IMR-90 (cell line): ENCODE results near the gene ATP1B2. TPM values are rescaled to one million over a fixed set of nuclear protein-coding genes. Genes with fewer than 3 reads are reported as not detected.

ENCODE experiments used
- ATAC-seq: fragments of 200-7000 bp; cut with Tn5 transposase; 2 replicates; pipeline ENCODE4 v1.9.1; 2020; ENCODE audit warnings: low read depth, mild to moderate bottlenecking, moderate library complexity
- BruUV-seq: library from RNA; stranded (reverse); fragments of 400-500 nt; replicated peaks from 2 replicates; lab custom pipeline; 2021; lab: Mats Ljungman, UMichigan
- CTCF ChIA-PET: fragments of 300-600 bp; formaldehyde crosslinking; extraction: SDS; loops from one replicate; lab custom pipeline; 2021; ENCODE audit warnings: antibody characterized with exemption; lab: Yijun Ruan, JAX
- POLR2A ChIA-PET: fragments of 300-600 bp; sonication (Branson Sonifier 250); formaldehyde crosslinking; loops from one replicate; lab custom pipeline; 2022; ENCODE audit warnings: antibody characterized with exemption; ENCODE audit not compliant: unreplicated experiment; lab: Charles Lee
- DNase-seq: peaks from one replicate; pipeline ENCODE4 v3.0.0; 2013
- H2AFZ ChIP-seq: replicated peaks from 2 replicates; pipeline ENCODE3; 2013; ENCODE audit warnings: low read length, mild to moderate bottlenecking; ENCODE audit not compliant: poor library complexity
- H2AK5ac ChIP-seq: 2 replicates; pipeline ENCODE4 v1.6.1; 2013; ENCODE audit warnings: low read depth, low read length, inconsistent platforms
- H2AK9ac ChIP-seq: replicated peaks from 2 replicates; pipeline ENCODE3; 2013; ENCODE audit warnings: mild to moderate bottlenecking, low read depth, low read length, moderate library complexity; ENCODE audit not compliant: poor library complexity
- H2BK120ac ChIP-seq: 2 replicates; pipeline ENCODE4 v1.6.1; 2013; ENCODE audit warnings: low read depth, low read length, inconsistent platforms
- H2BK15ac ChIP-seq: 3 replicates; pipeline ENCODE4 v1.6.1; 2013; ENCODE audit warnings: low read depth, low read length, inconsistent platforms
- H2BK20ac ChIP-seq: 2 replicates; pipeline ENCODE4 v1.6.1; 2013; ENCODE audit warnings: low read depth, mild to moderate bottlenecking, inconsistent platforms, low read length, moderate library complexity
- H2BK5ac ChIP-seq: 2 replicates; pipeline ENCODE4 v1.6.1; 2013; ENCODE audit warnings: mild to moderate bottlenecking, low read depth, low read length, inconsistent platforms; ENCODE audit not compliant: poor library complexity, severe bottlenecking
- H3K14ac ChIP-seq: replicated peaks from 2 replicates; pipeline ENCODE4 v1.6.1; 2013; ENCODE audit warnings: low read depth, low read length, inconsistent platforms
- H3K18ac ChIP-seq: 2 replicates; pipeline ENCODE4 v1.6.1; 2013; ENCODE audit warnings: low read depth, low read length, control low read depth
- H3K23ac ChIP-seq: 2 replicates; pipeline ENCODE4 v1.6.1; 2013; ENCODE audit warnings: low read depth, low read length, inconsistent platforms
- H3K27ac ChIP-seq: 2 replicates; pipeline ENCODE4 v1.5.1; 2013; ENCODE audit warnings: mild to moderate bottlenecking, control low read depth, low read length; ENCODE audit not compliant: insufficient read depth
- H3K27me3 ChIP-seq: 2 replicates; pipeline ENCODE4 v1.6.1; 2013; ENCODE audit warnings: low read length; ENCODE audit not compliant: control insufficient read depth, insufficient read depth
- H3K36me3 ChIP-seq: 2 replicates; pipeline ENCODE4 v1.6.1; 2013; ENCODE audit warnings: low read length, mixed read lengths; ENCODE audit not compliant: control insufficient read depth, insufficient read depth
- H3K4ac ChIP-seq: 2 replicates; pipeline ENCODE4 v1.6.1; 2013; ENCODE audit warnings: low read depth, low read length, inconsistent platforms
- H3K4me1 ChIP-seq: 2 replicates; pipeline ENCODE4 v1.6.1; 2013; ENCODE audit warnings: low read length, mixed read lengths; ENCODE audit not compliant: control insufficient read depth, insufficient read depth
- H3K4me2 ChIP-seq: 2 replicates; pipeline ENCODE4 v1.6.1; 2013; ENCODE audit warnings: low read depth, mild to moderate bottlenecking, control low read depth, low read length, moderate library complexity
- H3K4me3 ChIP-seq: 2 replicates; pipeline ENCODE4 v1.5.1; 2013; ENCODE audit warnings: low read depth, mild to moderate bottlenecking, control low read depth, low read length, moderate library complexity; ENCODE audit not compliant: insufficient read depth
- H3K56ac ChIP-seq: 2 replicates; pipeline ENCODE4 v1.6.1; 2013; ENCODE audit warnings: low read length, inconsistent platforms; ENCODE audit not compliant: insufficient read depth; ENCODE audit errors: extremely low read depth
- H3K79me1 ChIP-seq, 2 experiments: 2 replicates each; pipeline ENCODE4 v1.6.1; 2013; ENCODE audit warnings: low read length in 2 of 2, inconsistent platforms in 1 of 2, low read depth in 1 of 2
- H3K9ac ChIP-seq: 2 replicates; pipeline ENCODE4 v1.6.1; 2013; ENCODE audit warnings: low read depth, low read length, control low read depth
- H3K9me1 ChIP-seq: 2 replicates; pipeline ENCODE4 v1.6.1; 2013; ENCODE audit warnings: low read length, inconsistent platforms; ENCODE audit not compliant: insufficient read depth
- H3K9me3 ChIP-seq: 2 replicates; pipeline ENCODE4 v1.6.1; 2013; ENCODE audit warnings: low read length; ENCODE audit not compliant: control insufficient read depth, insufficient read depth
- H4K20me1 ChIP-seq: 2 replicates; pipeline ENCODE4 v1.6.1; 2013; ENCODE audit warnings: low read length, inconsistent platforms; ENCODE audit not compliant: insufficient read depth
- H4K5ac ChIP-seq: 2 replicates; pipeline ENCODE4 v1.6.1; 2013; ENCODE audit warnings: mild to moderate bottlenecking, low read depth, low read length, control low read depth
- H4K8ac ChIP-seq, 2 experiments: 2 replicates each; pipeline ENCODE4 v1.6.1; 2013; ENCODE audit warnings: low read depth in 2 of 2, low read length in 2 of 2, control low read depth in 1 of 2, inconsistent platforms in 1 of 2
- H4K91ac ChIP-seq: 2 replicates; pipeline ENCODE4 v1.6.1; 2013; ENCODE audit warnings: low read depth, low read length, inconsistent platforms; ENCODE audit not compliant: insufficient read depth
- BHLHE40 ChIP-seq: fragments of 150-350 bp; IDR thresholded peaks from 2 replicates; pipeline ENCODE4 v1.6.1; 2016; ENCODE audit warnings: mild to moderate bottlenecking, low read depth, low read length
- CEBPB ChIP-seq: IDR thresholded peaks from 2 replicates; pipeline ENCODE4 v1.6.1; 2012; ENCODE audit warnings: low read depth, low read length, improper control_type of control experiment
- CHD1 ChIP-seq: IDR thresholded peaks from 2 replicates; pipeline ENCODE4 v1.6.1; 2012; ENCODE audit warnings: low read depth, low read length, improper control_type of control experiment
- FOS ChIP-seq: fragments of 150-350 bp; IDR thresholded peaks from 2 replicates; pipeline ENCODE4 v1.6.1; 2016; ENCODE audit warnings: low read depth, low read length
- MAFK ChIP-seq: IDR thresholded peaks from 2 replicates; pipeline ENCODE4 v1.6.1; 2012; ENCODE audit warnings: low read depth, low read length, improper control_type of control experiment
- MXI1 ChIP-seq: IDR thresholded peaks from 2 replicates; pipeline ENCODE4 v1.6.1; 2012; ENCODE audit warnings: low read depth, mild to moderate bottlenecking, low read length, moderate library complexity, borderline replicate concordance
- NFE2L2 ChIP-seq: fragments of 150-350 bp; IDR thresholded peaks from 2 replicates; pipeline ENCODE4 v1.6.1; 2016; ENCODE audit warnings: low read depth, mild to moderate bottlenecking, low read length
- POLR2A ChIP-seq: IDR thresholded peaks from 2 replicates; pipeline ENCODE4 v1.6.1; 2012; ENCODE audit warnings: mild to moderate bottlenecking, low read depth, low read length
- RAD21 ChIP-seq: IDR thresholded peaks from 2 replicates; pipeline ENCODE4 v1.6.1; 2012; ENCODE audit warnings: low read length, improper control_type of control experiment
- RCOR1 ChIP-seq: IDR thresholded peaks from 2 replicates; pipeline ENCODE4 v1.6.1; 2012; ENCODE audit warnings: mild to moderate bottlenecking, low read length, improper control_type of control experiment; ENCODE audit not compliant: insufficient replicate concordance
- RFX5 ChIP-seq: IDR thresholded peaks from 2 replicates; pipeline ENCODE4 v1.8.0; 2012; ENCODE audit warnings: low read depth, mild to moderate bottlenecking, low read length, moderate library complexity
- SMC3 ChIP-seq: fragments of 150-350 bp; IDR thresholded peaks from 2 replicates; pipeline ENCODE4 v1.6.1; 2016; ENCODE audit warnings: low read depth, mild to moderate bottlenecking, antibody characterized with exemption, low read length, moderate library complexity
- WGBS, 2 experiments: methylation state at CpG; one replicate each; pipeline versions ENCODE4 v1.1.5 to v1.1.7; 2013; ENCODE audit warnings: missing lambda C conversion rate in 2 of 2; ENCODE audit not compliant: insufficient read length in 1 of 2; ENCODE audit errors: extremely low coverage in 2 of 2; 5-methylcytosine and 5-hydroxymethylcytosine counted together
- dilution Hi-C: fragments of 300-500 bp; cut with HindIII; formaldehyde crosslinking; loops from one replicate; pipeline ENCODE4 v1.14.3; 2018; ENCODE audit warnings: low sequenced_read_pairs; ENCODE audit not compliant: unreplicated experiment
- in situ Hi-C: fragments of 300-500 bp; cut with MboI; formaldehyde crosslinking; loops from 3 replicates; pipeline ENCODE4 v1.14.3; 2019; ENCODE audit warnings: low sequenced_read_pairs, inconsistent platforms, mixed read lengths
- intact Hi-C: fragments of 100-400 bp; cut with micrococcal nuclease; formaldehyde crosslinking; loops from 2 replicates; pipeline ENCODE4 v1.10.0; 2022
- polyA plus RNA-seq, 3 experiments: library from polyadenylated mRNA; depleted of rRNA; stranded (reverse); fragments of >200 nt; gene quantifications; 2 replicates each; pipeline ENCODE4 v1.2.3, GENCODE V29; 2012; ENCODE audit warnings: low replicate concordance in 1 of 3
- total RNA-seq: library from RNA; depleted of rRNA; stranded (reverse); fragments of >200 nt; gene quantifications from 2 replicates; pipeline ENCODE4 v1.2.3, GENCODE V29; 2012
- TF ChIP-seq, protein P1 (sequence below): fragments of 150-350 bp; IDR thresholded peaks from 2 replicates; pipeline ENCODE4 v1.6.1; 2016; ENCODE audit warnings: low read depth, mild to moderate bottlenecking, low read length, moderate library complexity, borderline replicate concordance
- TF ChIP-seq, protein P2 (sequence below): conservative IDR thresholded peaks from 2 replicates; pipeline ENCODE4 v1.5.1; 2012; ENCODE audit warnings: mild to moderate bottlenecking, low read depth, low read length, improper control_type of control experiment
- TF ChIP-seq, protein P3 (sequence below): fragments of 150-350 bp; IDR thresholded peaks from 2 replicates; pipeline ENCODE4 v1.6.1; 2017; ENCODE audit warnings: mild to moderate bottlenecking, antibody characterized with exemption, low read length, low read depth

The ATP1B2 gene
- total and polyA plus RNA-seq, 2 of the 4 experiments (the other 2 are of a cell fraction): 0.02 TPM; not detected in 1

DNA sequence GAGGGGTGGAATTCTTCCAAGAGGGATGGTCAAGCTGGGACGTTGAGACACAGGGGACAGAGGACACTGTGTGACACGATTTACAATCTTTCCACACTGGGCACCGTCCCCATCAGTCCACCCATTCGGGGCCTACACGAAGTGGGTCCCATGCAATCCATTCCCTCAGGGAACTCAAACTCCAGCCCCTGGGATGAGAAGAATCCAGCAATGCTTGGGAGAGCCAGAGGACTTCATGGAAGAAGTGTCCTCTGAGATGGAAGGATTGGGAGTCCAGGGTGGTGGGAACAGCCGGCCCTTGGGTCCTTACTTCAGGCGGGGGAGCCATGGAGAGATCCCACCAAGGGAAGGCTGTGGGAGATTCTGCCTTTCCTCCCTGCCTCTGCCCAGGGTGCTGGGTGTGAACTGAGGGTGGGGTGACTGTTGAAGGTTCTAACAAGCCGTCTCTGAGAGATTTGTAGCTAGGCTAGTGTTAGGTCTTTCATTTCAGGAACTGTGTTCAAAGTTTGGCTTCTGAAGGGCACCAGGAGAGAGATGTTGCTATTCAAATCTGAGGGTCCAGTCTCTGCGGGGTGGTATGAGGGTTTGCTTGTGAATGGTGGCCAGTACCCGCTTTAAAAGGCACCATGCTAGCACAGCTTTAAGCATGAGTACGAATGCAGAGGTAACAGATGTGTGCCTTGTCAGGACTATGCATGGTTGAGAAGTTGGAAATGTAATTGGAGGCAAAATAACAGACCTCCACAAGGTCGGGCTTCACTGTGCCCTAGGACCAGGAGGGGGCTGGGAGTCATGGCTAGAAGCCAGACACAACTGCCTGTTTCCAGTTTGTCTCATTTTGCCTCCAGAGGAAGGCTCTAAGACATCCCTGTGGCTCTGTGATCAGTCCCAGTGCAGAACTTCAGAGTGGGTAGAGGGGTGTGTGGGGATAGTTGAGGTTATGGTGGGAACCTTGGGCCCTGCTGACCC lies 1.9 kb downstream of the ATP1B2 start:
- no peaks in the 10 kb centered on the region for H3K36me3 ChIP-seq
- H3K9ac ChIP-seq: no peak overlapping the region
- no peaks in the 10 kb centered on the region; the same call in none of the 2 replicates for H4K20me1 ChIP-seq
- intact Hi-C loops (no loop called here), dilution Hi-C loops (no loop called here), in situ Hi-C loops (no loop called here)
- CTCF ChIA-PET: no interaction called here
- H4K91ac ChIP-seq: no peak overlapping the region
- WGBS, 2 experiments: 68% methylated on average over 4 of the region's 12 CpGs; no CpG with 5 or more reads in 1 of the 2 experiments
- H3K4me2 ChIP-seq: no peak overlapping the region
- H3K27me3 ChIP-seq: peaks cover 61% of the 10 kb centered on the region
- no TSS peak for BruUV-seq
- H3K9me3 ChIP-seq: no peaks in the 10 kb centered on the region; the same call in 1 of the 2 replicates
- no peaks in the 10 kb centered on the region for H3K9me1 ChIP-seq
- no peak overlapping the region for H3K4me3 ChIP-seq
- H2BK120ac ChIP-seq: no peak overlapping the region
- no peak overlapping the region for H2AK9ac ChIP-seq
- H2BK5ac ChIP-seq: no peak overlapping the region
- ATAC-seq (no peak), DNase-seq (no peak)
- H3K23ac ChIP-seq: no peak overlapping the region
- no peaks in the 10 kb centered on the region for H3K79me1 ChIP-seq
- POLR2A ChIA-PET: no interaction called here
- no peak overlapping the region for H2AFZ ChIP-seq
- no peak overlapping the region for H3K27ac ChIP-seq
- H3K14ac ChIP-seq: no peak overlapping the region
- no peak overlapping the region for H3K4ac ChIP-seq
- no peak overlapping the region for H2BK15ac ChIP-seq
- no peak overlapping the region for H2AK5ac ChIP-seq
- H2BK20ac ChIP-seq: no peak overlapping the region
- peaks cover 6% of the 10 kb centered on the region; the same call in 1 of the 2 replicates for H3K4me1 ChIP-seq
- no peak overlapping the region for H4K5ac ChIP-seq
- no peak overlapping the region for H4K8ac ChIP-seq
- no peak overlapping the region for H3K18ac ChIP-seq
- H3K56ac ChIP-seq: no peak overlapping the region
- TF ChIP-seq, protein P1, sequence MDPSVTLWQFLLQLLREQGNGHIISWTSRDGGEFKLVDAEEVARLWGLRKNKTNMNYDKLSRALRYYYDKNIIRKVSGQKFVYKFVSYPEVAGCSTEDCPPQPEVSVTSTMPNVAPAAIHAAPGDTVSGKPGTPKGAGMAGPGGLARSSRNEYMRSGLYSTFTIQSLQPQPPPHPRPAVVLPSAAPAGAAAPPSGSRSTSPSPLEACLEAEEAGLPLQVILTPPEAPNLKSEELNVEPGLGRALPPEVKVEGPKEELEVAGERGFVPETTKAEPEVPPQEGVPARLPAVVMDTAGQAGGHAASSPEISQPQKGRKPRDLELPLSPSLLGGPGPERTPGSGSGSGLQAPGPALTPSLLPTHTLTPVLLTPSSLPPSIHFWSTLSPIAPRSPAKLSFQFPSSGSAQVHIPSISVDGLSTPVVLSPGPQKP: no peak
- TF ChIP-seq RFX5: no peak
- no peak for TF ChIP-seq POLR2A
- no peak for TF ChIP-seq FOS
- no peak for TF ChIP-seq MAFK
- no peak for TF ChIP-seq CEBPB
- no peak for TF ChIP-seq CHD1
- TF ChIP-seq, protein P2, sequence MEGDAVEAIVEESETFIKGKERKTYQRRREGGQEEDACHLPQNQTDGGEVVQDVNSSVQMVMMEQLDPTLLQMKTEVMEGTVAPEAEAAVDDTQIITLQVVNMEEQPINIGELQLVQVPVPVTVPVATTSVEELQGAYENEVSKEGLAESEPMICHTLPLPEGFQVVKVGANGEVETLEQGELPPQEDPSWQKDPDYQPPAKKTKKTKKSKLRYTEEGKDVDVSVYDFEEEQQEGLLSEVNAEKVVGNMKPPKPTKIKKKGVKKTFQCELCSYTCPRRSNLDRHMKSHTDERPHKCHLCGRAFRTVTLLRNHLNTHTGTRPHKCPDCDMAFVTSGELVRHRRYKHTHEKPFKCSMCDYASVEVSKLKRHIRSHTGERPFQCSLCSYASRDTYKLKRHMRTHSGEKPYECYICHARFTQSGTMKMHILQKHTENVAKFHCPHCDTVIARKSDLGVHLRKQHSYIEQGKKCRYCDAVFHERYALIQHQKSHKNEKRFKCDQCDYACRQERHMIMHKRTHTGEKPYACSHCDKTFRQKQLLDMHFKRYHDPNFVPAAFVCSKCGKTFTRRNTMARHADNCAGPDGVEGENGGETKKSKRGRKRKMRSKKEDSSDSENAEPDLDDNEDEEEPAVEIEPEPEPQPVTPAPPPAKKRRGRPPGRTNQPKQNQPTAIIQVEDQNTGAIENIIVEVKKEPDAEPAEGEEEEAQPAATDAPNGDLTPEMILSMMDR: no peak
- no peak for TF ChIP-seq BHLHE40
- TF ChIP-seq SMC3: no peak
- TF ChIP-seq NFE2L2: no peak
- TF ChIP-seq RCOR1: no peak
- no peak for TF ChIP-seq MXI1
- TF ChIP-seq, protein P3, sequence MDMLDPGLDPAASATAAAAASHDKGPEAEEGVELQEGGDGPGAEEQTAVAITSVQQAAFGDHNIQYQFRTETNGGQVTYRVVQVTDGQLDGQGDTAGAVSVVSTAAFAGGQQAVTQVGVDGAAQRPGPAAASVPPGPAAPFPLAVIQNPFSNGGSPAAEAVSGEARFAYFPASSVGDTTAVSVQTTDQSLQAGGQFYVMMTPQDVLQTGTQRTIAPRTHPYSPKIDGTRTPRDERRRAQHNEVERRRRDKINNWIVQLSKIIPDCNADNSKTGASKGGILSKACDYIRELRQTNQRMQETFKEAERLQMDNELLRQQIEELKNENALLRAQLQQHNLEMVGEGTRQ: no peak
- no peak for TF ChIP-seq RAD21
